Heart left ventricle (tissue), 13 donors: ENCODE results near the gene KIF17.

Source experiments
- POLR2A ChIP-seq, 2 donors: fragments of 450-650 bp; IDR thresholded peaks; one replicate each; pipeline ENCODE4 v1.6.1; 2017; ENCODE audit warnings: antibody characterized with exemption in 2 of 2, mild to moderate bottlenecking in 2 of 2, moderate library complexity in 2 of 2
- TF ChIP-seq, protein P1 (sequence below), 12 donors: fragments of 200-600 bp; sonication (generic) in 4 of 12; IDR thresholded peaks; one replicate each; pipeline versions ENCODE4 v1.5.0 to v1.8.0; 2018 to 2022; ENCODE audit warnings: antibody characterized with exemption in 12 of 12, mild to moderate bottlenecking in 5 of 12
- donor health status: ischemic (EF 13 %, LVEDD 7.1; RV severe dilation, severe dysfunction).
- donor health status: DM: no; HTN: yes; CAD: no.
- donor health status: DM: no; HTN: no; CAD: no.
- donor health status: ischemic (EF 25% LVEDD 6.9; RV normal size, moderate dysfunction).
- donor health status: ischemic (EF 25% LVEDD 5.7; RV mildly dilated, moderate dysfunction).
- donor health status: ischemic (EF 35%, LVEDD 5.7; RV mildly dilated, moderate dysfunction).
- donor health status: nonischemic (EF 11% LVEDD 7.7; RV severe dilation, severe dysfunction).
- donor health status: DM: yes; HTN: yes; CAD: no.
- donor health status: PGD.
- donor health status: ischemic (EF 29% LVEDD 5.4; RV normal size, mild dysfunction).
- donor health status: nonischemic (EF 23%, LVEDD 6.1; RV moderate dilation, normal function).

DNA sequence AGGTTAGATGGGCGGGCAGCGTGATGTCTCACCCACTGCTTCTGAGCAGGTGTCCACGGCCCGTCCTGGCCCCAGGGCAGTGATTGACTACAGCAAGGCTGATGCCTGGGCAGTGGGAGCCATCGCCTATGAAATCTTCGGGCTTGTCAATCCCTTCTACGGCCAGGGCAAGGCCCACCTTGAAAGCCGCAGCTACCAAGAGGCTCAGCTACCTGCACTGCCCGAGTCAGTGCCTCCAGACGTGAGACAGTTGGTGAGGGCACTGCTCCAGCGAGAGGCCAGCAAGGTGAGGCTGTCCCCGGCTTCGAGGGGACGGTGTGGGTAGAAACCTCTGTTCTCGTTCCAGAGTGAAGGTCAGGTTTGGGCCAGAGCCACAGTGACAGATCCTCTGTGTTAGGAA is 68.9 kb downstream of the KIF17 start:
- TF ChIP-seq, protein P1, sequence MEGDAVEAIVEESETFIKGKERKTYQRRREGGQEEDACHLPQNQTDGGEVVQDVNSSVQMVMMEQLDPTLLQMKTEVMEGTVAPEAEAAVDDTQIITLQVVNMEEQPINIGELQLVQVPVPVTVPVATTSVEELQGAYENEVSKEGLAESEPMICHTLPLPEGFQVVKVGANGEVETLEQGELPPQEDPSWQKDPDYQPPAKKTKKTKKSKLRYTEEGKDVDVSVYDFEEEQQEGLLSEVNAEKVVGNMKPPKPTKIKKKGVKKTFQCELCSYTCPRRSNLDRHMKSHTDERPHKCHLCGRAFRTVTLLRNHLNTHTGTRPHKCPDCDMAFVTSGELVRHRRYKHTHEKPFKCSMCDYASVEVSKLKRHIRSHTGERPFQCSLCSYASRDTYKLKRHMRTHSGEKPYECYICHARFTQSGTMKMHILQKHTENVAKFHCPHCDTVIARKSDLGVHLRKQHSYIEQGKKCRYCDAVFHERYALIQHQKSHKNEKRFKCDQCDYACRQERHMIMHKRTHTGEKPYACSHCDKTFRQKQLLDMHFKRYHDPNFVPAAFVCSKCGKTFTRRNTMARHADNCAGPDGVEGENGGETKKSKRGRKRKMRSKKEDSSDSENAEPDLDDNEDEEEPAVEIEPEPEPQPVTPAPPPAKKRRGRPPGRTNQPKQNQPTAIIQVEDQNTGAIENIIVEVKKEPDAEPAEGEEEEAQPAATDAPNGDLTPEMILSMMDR (IDR thresholded peaks at IDR 0.05) = no peak
- TF ChIP-seq POLR2A (IDR thresholded peaks at IDR 0.05) = no peak
